GM19372 (cell line): ENCODE data around the gene PTPN12.
"Not testable (repeated sequence)": the region's sequence is repeated elsewhere in the genome, so short reads cannot be mapped to it uniquely, and the experiment has no call there.

ENCODE experiments used
- ATAC-seq: cut with Tn5 transposase; IDR thresholded peaks from one replicate; pipeline ENCODE4 v1.9.1; 2021; ENCODE audit warnings: mild to moderate bottlenecking, low read depth, moderate library complexity; ENCODE audit not compliant: unreplicated experiment

PTPN12 gene

DNA sequence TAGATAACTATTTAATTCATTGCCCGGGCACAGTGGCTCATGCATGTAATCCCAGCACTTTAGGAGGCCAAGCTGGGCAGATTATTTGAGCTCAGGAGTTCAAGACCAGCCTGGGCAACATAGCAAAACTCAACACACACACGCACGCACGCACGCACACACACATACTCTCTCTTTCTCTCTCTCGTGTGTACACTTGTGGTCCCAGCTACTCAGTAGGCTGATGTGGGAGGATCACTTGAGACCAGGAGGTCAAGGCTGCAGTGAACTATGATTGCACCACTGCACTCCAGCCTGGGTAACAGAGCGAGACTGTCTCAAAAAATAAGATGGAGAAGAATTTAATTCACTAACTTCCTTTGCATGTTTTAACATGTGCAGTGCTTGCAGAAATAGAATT lies 38.1 kb downstream of the PTPN12 start:
- no peak for ATAC-seq

DNA sequence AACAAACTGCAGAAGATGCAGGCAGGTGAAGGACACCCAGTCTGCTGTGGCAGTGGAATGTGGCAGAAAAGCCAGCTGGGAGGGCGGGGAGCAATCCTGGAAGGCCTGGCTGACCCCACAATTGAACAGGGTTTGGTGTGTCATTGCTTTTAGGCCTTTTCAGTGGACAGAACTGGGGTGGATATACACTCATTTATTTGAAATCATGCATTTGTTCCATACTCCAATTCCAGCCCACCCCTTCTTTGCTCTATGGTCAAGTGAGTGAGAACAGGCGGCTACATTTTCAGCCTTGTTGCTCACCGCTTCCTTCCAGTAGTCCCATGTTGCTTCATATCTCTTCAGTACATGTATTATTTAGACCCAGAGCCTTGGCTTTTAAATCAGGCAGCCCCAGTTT lies 39.8 kb downstream of the PTPN12 start:
- no peak for ATAC-seq

DNA sequence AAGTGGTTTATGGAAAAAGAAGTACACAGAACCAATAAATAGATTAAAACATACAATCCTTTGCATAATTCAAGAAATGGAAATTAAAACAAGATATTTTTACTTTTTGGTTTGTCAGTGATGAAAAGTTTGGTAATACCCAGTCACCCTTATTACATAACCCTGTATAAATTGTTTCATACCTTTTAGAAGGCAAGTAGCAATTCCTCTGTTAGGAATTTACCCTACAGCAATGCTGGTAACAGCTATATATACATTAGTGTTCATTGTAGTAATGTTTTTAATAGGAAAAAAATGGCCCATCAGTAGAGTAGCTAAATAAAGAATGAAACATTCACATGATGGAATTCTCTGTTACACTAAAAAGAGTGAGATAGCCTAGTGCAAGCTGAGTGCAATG lies 42.7 kb downstream of the PTPN12 start:
- ATAC-seq: no peak

DNA sequence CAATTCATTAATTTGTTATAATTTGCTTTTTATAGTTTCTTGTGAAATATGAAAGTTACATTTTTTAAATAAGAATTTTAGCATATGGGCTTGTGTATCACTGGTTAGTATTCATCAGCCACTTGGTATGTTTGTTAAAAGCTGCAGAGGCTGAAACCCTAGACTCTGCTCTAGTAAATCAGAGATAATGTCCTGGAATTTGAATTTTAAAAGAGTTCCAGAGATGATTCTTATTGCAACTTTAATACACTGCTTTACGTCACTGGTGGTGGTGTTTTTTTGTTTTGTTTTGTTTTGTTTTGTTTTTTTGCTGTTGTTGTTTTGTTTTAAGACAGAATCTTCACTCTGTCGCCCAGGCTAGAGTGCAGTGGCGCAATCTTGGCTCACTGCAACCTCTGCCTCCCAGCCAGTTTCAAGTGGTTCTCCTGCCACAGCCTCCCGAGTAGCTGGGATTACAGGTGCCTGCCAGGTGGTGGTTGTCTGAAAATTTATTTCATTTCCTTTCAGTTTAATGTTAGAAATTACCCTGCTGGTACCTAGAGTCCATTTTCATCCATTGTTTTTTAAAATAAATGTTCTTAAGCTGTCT lies 43.8 kb downstream of the PTPN12 start:
- ATAC-seq: no peak

DNA sequence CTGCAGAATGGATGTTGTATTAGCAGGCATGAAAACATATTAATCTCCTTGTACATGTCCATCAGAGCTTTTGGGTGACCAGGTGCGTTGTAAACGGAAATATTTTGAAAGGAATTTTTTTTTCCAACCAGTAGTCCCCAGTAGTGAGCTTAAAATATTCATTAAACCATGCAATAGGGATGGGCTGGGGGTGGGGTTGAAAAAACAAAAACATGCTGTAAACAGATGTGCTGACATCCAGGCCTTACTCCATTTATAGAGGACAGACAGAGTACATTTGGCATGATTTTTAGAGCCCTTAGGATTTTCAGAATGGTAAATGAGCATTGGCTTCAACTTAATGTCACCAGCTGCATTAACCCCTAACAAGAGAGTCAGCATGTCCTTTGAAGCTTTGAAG lies 50.2 kb downstream of the PTPN12 start:
- ATAC-seq: no peak

DNA sequence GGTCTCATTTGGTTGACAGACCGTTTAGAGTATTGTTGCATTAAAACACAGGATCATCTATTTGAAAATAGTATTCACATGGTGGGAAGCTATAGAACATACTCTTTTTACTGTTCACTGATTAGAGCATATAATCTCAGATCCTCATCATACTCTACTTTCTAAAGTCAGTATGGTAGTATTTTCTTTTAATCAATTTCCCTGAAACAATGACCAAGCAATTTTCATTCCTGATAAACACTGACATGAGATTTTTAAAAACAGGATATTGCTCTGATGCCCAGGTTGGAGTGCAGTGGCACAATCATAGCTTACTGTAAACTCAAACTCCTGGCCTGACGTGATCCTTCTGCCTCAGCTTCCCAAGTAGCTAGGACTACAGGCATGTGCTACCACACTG lies 63.9 kb downstream of the PTPN12 start:
- no peak for ATAC-seq

DNA sequence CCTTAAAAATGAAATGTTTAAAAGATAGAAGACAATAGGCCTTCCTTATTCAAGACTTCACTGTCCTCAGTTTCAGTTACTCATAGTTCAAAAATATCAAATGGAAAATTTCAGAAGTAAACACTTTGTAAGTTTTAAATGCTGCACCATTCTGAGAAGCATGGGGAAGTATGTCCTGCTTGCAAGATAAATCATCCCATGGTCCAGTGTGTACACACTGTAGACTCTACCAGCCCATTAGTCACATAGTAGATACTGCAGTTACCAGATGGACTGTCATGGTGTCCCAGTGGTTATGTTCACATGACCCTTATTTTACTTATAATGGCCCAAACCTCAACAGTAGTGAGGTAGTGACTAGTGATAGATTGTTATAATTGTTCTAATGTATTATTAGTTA lies 69.5 kb downstream of the PTPN12 start:
- ATAC-seq: no peak

DNA sequence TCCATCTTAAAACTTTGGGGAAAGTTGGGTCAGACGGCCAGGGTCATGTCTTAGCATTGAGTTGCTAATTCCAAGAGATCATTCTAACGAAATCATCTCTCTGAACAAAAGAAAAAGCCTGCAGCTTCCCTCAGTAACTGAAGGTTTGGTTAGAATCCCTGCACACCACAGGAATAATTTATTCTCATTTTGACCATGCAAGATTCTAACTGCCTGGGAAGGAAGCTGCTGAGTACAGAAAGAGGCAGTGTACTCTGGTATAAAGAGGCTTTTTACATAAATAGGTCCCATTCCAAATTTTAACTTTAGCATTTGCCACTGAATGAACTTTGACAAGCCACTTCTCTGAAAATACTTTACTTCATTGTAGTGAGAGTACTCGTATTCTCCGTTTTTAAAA lies 82.2 kb downstream of the PTPN12 start:
- ATAC-seq: no peak

DNA sequence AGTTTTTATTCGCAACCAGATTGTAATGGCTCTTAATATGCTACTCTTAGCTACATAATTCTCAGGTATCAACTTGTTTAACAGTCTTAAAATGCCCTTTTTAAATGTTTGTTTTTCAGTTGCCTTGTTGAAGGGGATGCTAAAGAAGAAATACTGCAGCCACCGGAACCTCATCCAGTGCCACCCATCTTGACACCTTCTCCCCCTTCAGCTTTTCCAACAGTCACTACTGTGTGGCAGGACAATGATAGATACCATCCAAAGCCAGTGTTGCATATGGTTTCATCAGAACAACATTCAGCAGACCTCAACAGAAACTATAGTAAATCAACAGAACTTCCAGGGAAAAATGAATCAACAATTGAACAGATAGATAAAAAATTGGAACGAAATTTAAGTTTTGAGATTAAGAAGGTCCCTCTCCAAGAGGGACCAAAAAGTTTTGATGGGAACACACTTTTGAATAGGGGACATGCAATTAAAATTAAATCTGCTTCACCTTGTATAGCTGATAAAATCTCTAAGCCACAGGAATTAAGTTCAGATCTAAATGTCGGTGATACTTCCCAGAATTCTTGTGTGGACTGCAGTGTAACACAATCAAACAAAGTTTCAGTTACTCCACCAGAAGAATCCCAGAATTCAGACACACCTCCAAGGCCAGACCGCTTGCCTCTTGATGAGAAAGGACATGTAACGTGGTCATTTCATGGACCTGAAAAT lies 89.7 kb downstream of the PTPN12 start:
- ATAC-seq: no peak

DNA sequence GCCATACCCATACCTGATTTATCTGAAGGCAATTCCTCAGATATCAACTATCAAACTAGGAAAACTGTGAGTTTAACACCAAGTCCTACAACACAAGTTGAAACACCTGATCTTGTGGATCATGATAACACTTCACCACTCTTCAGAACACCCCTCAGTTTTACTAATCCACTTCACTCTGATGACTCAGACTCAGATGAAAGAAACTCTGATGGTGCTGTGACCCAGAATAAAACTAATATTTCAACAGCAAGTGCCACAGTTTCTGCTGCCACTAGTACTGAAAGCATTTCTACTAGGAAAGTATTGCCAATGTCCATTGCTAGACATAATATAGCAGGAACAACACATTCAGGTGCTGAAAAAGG lies 90.2 kb downstream of the PTPN12 start:
- ATAC-seq: no peak

DNA sequence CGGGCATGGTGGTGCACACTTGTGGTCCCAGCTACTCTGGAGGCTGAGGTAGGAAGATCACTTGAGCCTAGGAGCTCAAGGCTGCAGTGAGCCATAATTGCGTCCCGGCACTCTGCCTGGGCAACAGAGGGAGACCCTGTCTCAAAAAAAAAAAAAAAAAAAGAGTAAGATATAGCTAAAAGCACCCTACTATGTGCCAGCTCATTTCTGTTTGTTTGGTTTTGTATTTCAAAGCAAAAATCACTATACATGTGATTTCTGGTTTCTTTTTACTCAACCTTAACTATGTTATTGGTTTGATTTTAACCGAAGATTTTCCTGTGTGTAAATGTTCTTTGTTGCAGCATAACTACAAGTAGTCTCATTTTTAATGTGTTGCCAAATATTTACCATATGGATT lies 92.7 kb downstream of the PTPN12 start:
- no peak for ATAC-seq

DNA sequence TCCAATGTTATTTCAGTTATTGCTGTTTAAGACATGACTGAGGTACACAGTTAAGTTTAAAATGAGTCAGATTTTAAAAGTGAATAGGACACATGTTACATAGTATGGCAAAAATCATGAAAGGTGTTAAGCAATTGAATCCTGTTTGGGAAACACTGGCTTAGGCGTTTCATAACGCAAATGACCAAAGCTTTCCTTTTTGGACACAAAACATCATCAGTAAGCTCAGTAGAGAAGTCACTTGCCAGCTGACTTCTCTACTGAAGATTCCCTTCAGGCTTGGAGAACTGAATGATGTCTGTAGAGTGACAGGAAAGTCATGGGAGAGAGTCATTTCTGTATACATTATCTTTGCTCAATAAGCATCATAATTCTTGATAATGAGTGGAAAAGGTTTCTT lies 94.7 kb downstream of the PTPN12 start:
- no peak for ATAC-seq

DNA sequence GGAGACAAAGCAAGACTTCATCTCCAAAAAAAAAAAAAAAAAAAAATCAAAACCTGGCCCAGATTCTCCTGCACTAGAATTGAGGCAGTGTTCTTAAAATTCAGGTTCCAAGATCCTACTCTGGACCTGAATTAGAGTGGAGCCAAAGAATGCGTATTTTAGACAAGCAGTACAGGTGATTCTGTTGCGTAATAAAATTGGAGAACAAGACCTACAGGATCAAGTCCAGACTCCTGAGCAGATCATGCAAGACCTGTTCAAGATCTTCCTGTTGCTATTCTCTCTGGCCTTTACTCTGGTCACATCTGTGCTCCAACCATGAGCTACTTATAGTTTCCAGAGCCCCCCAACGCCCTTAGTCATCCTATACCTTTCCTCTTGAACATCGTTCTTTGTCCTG lies 107.7 kb downstream of the PTPN12 start:
- no peak for ATAC-seq

DNA sequence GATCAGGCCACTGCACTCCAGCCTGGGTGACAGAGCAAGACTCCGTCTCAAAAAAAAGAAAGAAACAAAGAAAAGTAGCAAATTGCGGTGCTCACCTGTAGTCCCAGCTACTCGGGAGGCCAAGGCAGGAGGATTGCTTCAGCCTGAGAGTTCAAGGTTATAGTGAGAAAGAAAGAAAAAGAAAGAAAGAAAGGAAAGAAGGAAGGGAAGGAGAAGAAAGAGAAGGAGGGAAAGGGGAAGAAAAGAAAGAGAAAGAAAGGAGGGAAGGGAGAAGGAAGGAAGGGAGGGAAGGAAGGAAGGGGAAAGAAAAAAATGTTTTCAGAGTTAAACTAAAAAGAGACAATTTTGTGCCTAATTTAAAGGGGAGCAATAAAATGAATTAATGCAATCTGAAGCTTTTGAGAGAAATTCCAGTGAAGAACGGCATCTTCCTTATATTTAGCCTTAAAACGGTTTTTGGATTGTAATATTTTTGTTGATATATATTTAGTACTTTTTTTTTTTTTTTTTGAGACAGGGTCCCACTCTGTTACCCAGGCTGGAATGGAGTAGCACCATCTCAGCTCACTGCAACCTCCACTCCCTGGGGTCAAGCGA lies 111.7 kb downstream of the PTPN12 start:
- no peak for ATAC-seq

DNA sequence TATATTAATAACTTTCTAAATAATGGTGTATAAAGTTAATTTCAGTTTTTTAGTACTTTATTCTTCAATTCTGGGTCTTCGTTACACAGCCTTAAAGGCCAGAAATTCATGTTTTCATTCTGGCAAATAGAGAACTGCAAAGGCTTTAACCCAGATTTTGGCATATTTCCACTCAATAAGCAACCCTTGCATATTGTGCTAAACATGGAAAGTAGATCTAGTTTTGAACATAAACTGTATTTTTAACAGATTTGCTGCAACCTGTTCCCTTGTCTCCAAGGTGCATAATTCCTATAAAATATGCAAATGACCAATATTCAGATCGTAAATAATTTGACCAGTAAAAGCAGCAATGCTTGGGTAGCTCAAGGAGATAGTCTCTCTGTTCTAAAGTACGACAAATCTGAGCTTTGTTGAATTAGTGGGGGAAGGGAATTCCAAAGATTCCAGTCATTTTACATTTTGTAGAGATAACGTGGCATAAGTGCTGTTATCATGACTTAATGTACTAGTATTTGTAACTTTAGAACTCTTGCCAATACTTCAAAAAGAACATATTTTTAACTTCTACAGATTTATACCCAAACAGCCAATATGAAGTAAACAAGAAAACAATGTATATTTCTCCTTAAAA lies 112.7 kb downstream of the PTPN12 start:
- no peak for ATAC-seq

DNA sequence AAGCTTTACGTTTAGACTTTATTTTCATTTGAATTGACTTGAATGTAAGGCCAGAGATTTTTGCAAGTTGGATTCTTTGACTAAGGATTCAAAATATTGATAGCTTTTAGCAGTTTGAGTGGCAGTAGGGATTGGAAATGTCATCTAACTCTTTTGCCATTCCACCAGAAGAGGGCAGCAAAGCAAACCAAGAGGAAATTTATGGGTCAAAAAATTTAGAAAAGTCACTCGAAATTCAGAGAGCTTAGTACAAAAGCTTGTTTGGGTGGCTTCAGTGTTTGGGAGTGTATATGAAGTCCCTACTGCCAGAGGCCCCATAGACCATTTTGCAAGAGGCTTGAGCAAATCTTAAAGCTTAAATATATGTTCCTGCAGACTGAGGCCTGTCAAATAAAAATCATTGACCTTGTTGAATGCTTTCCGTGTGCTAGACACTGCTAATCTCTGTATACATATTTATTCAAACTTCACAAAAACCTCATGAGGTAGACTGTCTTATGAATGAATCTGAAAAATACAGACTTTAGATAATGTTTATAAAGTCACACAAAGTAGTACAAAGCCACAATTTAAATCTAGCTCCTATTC lies 114.6 kb downstream of the PTPN12 start:
- ATAC-seq: no peak

DNA sequence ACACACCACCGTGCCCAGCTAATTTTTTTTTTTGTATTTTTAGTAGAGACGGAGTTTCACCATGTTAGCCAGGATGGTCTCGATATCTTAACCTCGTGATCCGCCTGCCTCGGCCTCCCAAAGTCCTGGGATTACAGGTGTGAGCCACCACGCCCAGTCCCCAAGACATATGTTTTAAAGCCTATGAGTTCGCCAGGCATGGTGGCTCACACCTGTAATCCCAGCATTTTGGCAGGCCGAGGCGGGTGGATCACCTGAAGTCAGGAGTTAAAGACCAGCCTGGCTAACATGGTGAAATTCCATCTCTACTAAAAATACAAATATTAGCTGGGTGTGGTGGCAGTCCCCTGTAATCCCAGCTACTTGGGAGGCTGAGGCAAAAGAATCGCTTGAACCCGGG lies 115.7 kb downstream of the PTPN12 start:
- ATAC-seq: not testable (repeated sequence)

DNA sequence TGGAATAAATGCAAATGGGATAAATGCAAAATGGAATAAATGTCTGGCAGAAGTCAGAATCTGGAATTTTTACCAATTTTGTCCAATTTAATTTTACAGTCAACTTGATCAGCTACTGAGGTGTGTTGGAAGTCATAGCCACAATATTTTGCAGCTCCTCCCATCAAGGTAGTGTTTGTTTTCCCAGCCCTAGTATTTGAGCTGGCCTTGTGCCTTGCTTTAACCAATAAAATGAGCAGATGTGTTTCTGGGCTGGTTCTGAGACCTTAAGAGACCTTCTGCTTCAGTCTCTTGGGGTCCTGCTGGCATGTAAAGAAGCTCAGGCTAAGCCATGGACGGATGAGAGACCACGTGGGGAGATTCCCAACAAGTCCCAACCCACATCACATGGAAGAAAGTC lies 116.5 kb downstream of the PTPN12 start:
- ATAC-seq: no peak

DNA sequence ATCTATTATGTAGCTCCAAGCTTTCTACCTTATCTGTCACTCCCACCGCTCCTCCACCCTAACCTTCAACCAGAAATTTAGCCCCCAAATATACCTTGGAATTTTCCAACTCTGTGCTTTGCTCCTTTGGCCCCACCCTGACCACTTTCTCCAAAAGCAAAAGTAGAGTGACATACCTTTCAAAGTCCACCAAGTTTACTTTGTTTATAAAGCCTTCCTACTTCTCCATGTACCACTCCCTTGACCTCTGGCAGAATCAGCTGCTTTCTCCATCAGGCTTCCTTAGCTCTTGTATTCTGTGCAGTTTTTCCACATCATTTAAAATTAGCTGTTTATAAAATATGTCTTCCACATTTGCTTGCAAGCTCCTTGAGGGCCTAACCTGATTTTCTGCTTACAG lies 118.3 kb downstream of the PTPN12 start:
- ATAC-seq: no peak

DNA sequence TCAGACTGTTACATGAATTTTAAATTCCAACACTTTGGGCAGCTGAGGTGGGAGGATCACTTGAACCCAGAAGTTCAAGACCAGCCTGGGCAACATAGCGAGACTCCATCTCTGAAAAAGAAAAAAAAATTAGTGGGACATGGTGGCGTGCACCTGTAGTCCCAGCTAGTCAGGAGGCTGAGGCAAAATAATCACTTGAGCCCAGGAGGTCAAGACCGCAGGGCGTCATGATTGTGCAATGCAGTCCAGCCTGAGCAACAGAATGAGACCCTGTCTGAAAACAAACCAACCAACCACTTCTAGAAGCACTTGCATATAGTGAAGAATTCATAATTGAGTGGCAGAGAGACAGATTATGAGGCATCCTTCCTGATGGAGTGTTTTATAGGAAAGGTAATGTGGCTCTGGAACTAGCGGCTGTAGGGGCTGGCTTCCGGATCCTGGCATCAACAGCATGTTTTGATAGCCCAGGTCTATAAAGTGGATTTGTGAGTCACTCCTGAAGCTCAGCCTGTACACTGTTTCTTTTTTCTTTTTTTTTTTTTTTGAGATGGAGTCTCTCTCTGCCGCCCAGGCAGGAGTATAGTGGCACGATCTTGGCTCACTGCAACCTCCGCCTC lies 118.9 kb downstream of the PTPN12 start:
- ATAC-seq: no peak
